GDM1 (cell line): ENCODE measurements around the gene PSMD1.
"Not testable (repeated sequence)": the region's sequence is repeated elsewhere in the genome, so short reads cannot be mapped to it uniquely, and the experiment has no call there.

ENCODE experiments used
- DNase-seq: peaks from one replicate; lab custom pipeline; 2025; lab: John Stamatoyannopoulos, UW

PSMD1 gene

DNA sequence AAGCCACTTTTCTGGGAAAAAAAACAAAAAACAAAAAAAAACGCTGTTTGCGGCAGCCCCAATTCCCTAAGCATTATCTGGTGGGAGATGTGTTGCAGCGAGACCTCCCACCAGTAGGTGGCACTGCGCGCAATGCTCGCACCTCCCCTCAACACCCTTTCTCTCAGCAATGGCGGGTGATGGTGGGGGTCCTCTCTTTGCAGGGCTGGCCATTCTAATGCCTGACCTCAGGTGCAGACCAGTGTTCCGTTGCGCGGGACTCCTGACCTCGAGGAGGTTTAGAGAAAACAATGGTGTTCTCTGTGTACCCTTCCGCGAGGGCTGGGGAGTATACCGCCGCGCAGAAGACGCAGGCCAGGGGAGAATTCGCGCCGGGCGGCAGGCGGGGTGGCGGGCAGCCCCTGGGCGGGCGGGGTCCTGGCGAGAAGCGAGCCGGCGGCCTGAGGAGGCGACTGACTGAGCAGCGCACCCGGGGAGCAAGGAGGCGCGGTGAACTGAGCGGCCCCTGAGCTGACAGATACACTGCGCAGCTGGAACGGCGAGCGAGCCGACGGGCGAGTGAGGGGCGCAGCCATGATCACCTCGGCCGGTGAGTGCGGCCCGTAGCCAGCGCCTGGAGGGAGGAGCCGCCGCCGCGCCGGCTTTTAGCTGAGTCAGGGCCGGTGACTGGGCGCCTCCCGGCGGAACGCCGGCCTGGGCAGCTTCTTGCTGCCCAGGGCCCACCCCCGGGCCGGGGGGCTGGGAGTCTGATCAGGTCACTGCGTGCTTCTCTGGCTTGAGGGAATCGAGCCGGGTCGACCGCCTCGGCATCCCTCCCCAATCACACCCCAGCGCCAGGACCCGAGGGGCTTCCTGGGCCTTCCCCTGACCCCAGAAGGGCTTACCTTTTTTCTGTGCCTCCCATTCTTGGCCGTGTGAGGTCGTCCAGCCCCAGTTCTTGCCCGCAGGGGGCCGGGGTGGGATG, at the start of gene PSMD1:
Gene PSMD1 (plus strand): TSS at position 415 of the 964 bp plus-strand sequence. CDS start 159 bp downstream, at position 574.
- DNase-seq, result peak; percentile 87

GRCh38 chr2:231007286-231008098, 49.2 kb upstream of the PSMD1 start:
- no peak for DNase-seq

GRCh38 chr2:231008131-231008530, 48.5 kb upstream of the PSMD1 start:
- DNase-seq, result no peak

DNA sequence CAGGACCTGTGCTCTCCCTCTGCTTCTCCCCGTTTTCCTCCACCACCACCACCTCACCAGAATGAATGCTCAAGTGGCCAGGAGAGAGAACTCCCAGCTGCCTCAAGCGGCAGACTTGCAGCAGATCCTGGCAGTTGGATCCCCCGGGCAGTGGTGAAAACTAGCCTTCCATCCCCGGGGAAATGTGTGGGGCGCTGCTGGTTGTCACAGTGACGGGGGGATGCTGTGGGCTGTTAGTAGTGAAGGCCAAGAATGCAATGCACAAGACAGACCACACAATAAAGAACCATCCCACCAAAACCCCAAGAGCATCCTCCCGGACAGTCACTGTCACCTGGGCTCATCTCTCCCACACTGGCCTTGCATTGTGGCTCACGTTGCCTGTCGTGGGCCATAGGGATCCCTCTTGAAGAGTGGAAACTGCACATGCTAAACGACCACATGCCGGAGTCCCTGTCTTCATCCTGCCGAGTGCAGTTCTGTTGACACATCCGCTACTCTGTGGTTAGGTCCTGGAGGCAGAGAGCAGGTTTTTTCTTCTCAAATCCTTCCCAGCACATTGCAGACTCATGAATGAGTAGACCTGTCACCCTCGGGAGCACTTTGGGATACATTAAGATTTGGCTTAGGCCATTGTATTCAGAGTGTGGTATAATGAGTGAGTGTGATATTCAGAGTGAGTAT, 47.3 kb upstream of the PSMD1 start:
- no peak for DNase-seq

GRCh38 chr2:231010201-231010730, 46.4 kb upstream of the PSMD1 start:
- no peak for DNase-seq

DNA sequence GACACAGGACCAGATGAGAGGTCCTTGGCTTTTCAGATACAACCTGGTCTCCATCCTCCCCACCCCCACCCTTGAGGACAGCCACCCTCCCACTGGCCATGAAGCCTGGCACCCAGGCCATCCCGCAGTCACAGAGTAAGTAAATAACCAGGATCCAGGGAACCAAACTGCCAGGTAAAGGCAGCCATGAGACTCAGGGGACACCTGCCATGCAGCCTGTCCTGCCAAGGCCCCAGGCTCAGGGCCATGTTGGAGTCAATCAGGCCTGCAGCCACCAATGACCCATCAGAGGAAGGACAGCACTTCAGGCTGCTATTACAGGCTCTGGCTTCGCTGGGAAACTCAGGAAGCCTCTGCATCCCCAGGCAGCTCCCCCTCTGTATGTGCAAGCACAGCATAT, 45.1 kb upstream of the PSMD1 start:
- no peak for DNase-seq

GRCh38 chr2:231012463-231012862, 44.2 kb upstream of the PSMD1 start:
- no peak for DNase-seq

- DNase-seq, result no peak
These were observed 42.8 kb upstream of the PSMD1 start for GRCh38 chr2:231013820-231014219.

DNA sequence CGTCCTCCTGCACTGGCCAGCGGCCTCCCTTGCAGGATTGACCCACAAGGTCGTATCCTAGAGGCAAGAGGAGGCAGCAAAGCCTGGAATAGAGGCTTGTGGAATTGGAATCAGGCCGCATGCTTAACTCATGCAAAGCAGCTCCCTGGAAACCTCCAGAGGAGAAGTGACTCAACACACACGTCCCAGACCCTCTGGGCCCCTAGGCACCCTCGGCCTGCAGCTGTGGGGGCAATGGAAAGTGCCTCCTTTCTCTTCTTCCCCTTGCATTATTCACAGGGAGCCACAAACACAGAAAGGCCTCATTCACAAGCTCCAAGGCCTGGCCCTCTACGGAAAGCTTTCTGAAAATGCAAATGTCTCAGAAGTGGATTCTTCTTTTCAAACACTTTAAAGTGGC, 41.2 kb upstream of the PSMD1 start:
- DNase-seq, result no peak

- no peak for DNase-seq
These were observed 40.7 kb upstream of the PSMD1 start for GRCh38 chr2:231015926-231016325.

GRCh38 chr2:231016566-231017230, 40.0 kb upstream of the PSMD1 start:
- DNase-seq, result no peak

DNA sequence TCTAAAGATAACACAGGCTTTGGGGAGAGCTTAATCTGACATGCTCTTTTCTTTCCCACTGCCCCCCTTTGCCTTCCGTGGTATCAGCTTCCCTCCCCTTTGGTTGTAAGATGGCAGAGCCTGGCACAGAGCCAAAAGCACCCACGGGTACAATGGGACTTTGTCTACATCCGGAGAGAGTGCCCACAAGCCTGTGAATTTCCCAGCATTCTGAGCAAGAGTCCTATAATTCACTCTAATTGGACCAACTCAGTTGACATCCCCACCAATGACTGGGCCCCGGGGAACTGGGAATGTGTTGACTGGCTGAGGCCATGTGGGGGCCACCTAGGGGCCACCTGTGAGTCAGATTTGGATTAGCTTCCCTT, 39.5 kb upstream of the PSMD1 start:
- no peak for DNase-seq

DNA sequence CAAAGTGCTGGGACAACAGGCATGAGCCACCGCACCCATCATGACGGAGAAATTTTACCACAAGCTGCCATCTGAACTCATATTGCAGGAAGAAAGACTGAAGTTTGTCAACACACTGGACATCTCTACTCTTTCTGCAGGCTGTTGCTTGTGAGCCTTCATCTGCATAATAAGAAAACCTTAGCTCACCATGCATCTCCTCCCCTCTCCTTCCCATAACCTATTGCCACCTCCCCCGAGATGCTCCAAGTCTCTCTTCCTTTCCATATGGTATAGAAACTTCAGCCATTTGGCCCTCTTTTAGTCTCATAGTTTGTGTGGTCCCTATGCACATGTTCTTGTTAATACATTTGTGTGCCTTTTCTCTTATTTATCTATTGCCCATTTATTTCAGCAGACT, 38.5 kb upstream of the PSMD1 start:
- DNase-seq, result no peak

- DNase-seq, result not testable (repeated sequence)
These were observed 31.6 kb upstream of the PSMD1 start for GRCh38 chr2:231025059-231025458.

- DNase-seq, result no peak
These were observed 27.8 kb upstream of the PSMD1 start for GRCh38 chr2:231028889-231029288.

GRCh38 chr2:231029563-231029962, 27.1 kb upstream of the PSMD1 start:
- no peak for DNase-seq

DNA sequence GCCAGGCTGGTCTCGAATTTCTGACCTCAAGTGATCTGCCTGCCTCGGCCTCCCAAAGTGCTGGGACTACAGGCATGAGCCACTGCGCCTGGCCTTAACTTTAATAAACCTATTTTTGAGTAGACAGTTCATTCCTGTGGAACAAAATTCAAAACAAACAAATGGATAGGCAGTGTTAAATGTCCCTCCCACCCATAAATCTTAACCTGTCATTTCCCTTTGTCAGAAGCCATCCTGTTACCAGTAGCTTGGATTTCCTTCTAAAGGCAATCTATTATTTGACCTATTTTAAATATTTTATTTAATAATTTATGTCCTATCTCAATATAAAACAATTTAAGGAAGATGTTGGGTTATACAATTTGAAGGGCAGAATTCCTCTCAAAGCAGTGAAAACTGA, 25.9 kb upstream of the PSMD1 start:
- DNase-seq, result no peak

- DNase-seq, result no peak
These were observed 24.0 kb upstream of the PSMD1 start for GRCh38 chr2:231032575-231033140.

GRCh38 chr2:231033147-231034132, 23.2 kb upstream of the PSMD1 start:
- DNase-seq, result no peak

DNA sequence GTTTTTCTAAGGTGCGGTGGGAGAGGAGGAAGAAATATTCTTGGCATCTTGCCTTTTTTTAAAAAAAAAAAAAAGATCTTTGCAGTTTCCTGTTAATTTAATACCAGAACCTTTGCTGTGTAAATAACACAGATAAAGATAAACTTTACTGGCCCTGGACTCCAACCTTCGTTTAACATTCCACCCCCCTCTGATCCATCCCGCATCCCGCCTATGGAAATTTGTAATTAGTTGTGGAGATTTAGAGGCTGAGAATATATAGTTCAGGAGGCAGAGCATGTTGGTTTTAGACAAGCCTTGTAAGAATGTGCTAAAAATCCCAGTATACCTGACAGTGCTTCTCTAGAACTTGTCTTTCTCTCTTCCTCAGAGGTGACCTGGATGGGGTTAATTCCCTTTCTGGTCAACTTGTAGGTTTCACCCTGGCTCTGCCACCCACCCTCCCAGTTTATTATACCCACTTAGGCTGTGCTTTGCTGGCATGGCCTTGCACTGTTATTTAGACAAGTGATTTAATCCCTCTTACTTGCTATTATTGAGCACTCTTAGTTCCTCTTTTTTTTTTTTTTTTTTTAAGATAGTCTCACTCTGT, 22.3 kb upstream of the PSMD1 start:
- DNase-seq, result no peak
